ENCODE results near the gene COA8. TPM values are rescaled to one million over a fixed set of nuclear protein-coding genes. Genes with fewer than 3 reads are reported as not detected.
"Not testable (repeated sequence)": the region's sequence is repeated elsewhere in the genome, so short reads cannot be mapped to it uniquely, and the experiment has no call there.

The COA8 gene
- total and polyA plus RNA-seq, 2 of the 13 experiments (the other 11 are each of a cell fraction or from before 2014, with no cell fraction given): 10.9 to 25.1 TPM

DNA sequence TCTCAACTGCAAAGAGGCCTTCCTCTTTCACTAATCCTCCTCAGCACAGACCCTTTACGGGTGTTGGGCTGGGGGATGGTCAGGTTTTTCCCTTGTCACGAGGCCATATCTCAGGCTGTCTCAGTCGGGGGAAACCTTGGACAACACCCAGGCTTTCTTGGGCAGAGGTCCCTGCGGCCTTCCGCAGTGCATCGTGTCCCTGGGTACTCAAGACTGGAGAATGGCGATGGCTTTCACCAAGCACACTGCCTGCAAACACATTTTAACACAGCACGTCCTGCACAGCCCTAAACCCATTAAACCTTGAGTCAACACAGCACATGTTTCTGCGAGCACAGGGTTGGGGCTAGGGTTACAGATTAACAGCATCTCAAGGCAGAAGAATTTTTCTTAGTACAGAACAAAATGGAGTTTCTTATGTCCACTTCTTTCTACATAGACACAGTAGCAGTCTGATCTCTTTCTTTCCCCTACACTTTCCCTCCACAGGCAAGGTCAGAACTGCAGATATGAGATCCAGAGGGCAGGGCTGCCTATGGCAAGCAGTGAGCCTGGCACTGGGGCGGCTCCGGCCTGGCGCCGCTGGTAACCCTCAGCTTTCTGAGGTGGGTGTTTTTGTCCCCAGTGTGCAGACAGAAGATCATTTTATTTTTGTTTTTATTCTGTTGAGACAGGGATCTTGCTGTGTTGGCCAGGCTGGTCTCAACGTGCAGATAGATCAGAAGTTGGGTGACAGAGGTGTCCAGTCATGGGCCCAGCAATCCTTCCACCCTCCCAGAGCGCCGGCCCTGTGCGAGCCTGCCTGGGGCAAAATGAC lies 37.1 kb upstream of the COA8 start (continued):
- TF ChIP-seq, protein P1, sequence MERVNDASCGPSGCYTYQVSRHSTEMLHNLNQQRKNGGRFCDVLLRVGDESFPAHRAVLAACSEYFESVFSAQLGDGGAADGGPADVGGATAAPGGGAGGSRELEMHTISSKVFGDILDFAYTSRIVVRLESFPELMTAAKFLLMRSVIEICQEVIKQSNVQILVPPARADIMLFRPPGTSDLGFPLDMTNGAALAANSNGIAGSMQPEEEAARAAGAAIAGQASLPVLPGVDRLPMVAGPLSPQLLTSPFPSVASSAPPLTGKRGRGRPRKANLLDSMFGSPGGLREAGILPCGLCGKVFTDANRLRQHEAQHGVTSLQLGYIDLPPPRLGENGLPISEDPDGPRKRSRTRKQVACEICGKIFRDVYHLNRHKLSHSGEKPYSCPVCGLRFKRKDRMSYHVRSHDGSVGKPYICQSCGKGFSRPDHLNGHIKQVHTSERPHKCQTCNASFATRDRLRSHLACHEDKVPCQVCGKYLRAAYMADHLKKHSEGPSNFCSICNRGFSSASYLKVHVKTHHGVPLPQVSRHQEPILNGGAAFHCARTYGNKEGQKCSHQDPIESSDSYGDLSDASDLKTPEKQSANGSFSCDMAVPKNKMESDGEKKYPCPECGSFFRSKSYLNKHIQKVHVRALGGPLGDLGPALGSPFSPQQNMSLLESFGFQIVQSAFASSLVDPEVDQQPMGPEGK (CRISPR knock-in tag; IDR thresholded peaks at IDR 0.05): 0 out of 2 replicates have a peak, but pooled peaks have one; percentile 16
- TF ChIP-seq CEBPG (CRISPR knock-in tag; IDR thresholded peaks at IDR 0.05): 0 out of 2 replicates have a peak, but pooled peaks have one; percentile 20
- TF ChIP-seq SAP130 (CRISPR knock-in tag; IDR thresholded peaks at IDR 0.05; ENCODE audit: low read depth): peak; percentile 74
- TF ChIP-seq, protein P2, sequence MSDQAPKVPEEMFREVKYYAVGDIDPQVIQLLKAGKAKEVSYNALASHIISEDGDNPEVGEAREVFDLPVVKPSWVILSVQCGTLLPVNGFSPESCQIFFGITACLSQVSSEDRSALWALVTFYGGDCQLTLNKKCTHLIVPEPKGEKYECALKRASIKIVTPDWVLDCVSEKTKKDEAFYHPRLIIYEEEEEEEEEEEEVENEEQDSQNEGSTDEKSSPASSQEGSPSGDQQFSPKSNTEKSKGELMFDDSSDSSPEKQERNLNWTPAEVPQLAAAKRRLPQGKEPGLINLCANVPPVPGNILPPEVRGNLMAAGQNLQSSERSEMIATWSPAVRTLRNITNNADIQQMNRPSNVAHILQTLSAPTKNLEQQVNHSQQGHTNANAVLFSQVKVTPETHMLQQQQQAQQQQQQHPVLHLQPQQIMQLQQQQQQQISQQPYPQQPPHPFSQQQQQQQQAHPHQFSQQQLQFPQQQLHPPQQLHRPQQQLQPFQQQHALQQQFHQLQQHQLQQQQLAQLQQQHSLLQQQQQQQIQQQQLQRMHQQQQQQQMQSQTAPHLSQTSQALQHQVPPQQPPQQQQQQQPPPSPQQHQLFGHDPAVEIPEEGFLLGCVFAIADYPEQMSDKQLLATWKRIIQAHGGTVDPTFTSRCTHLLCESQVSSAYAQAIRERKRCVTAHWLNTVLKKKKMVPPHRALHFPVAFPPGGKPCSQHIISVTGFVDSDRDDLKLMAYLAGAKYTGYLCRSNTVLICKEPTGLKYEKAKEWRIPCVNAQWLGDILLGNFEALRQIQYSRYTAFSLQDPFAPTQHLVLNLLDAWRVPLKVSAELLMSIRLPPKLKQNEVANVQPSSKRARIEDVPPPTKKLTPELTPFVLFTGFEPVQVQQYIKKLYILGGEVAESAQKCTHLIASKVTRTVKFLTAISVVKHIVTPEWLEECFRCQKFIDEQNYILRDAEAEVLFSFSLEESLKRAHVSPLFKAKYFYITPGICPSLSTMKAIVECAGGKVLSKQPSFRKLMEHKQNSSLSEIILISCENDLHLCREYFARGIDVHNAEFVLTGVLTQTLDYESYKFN (CRISPR knock-in tag; conservative IDR thresholded peaks at IDR 0.05): peak; percentile 76
- peak; percentile 77; the same call in 1 of the 2 replicates for TF ChIP-seq TARDBP (CRISPR knock-in tag; IDR thresholded peaks at IDR 0.05)
- TF ChIP-seq, protein P3, sequence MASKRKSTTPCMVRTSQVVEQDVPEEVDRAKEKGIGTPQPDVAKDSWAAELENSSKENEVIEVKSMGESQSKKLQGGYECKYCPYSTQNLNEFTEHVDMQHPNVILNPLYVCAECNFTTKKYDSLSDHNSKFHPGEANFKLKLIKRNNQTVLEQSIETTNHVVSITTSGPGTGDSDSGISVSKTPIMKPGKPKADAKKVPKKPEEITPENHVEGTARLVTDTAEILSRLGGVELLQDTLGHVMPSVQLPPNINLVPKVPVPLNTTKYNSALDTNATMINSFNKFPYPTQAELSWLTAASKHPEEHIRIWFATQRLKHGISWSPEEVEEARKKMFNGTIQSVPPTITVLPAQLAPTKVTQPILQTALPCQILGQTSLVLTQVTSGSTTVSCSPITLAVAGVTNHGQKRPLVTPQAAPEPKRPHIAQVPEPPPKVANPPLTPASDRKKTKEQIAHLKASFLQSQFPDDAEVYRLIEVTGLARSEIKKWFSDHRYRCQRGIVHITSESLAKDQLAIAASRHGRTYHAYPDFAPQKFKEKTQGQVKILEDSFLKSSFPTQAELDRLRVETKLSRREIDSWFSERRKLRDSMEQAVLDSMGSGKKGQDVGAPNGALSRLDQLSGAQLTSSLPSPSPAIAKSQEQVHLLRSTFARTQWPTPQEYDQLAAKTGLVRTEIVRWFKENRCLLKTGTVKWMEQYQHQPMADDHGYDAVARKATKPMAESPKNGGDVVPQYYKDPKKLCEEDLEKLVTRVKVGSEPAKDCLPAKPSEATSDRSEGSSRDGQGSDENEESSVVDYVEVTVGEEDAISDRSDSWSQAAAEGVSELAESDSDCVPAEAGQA (IDR thresholded peaks at IDR 0.05; ENCODE audit: low read depth): not testable (repeated sequence)
- TF ChIP-seq, protein P3 (CRISPR knock-in tag; IDR thresholded peaks at IDR 0.05; ENCODE audit: borderline replicate concordance): 0 out of 2 replicates have a peak, but pooled peaks have one; percentile 57
- peak; percentile 43; the same call in 1 of the 2 replicates for TF ChIP-seq KDM2A (CRISPR knock-in tag; IDR thresholded peaks at IDR 0.05; ENCODE audit: borderline replicate concordance, low read depth)
- TF ChIP-seq ZNF34 (CRISPR knock-in tag; IDR thresholded peaks at IDR 0.05; ENCODE audit: borderline replicate concordance): 0 out of 2 replicates have a peak, but pooled peaks have one; percentile 40
- peak; percentile 50; the same call in 1 of the 2 replicates for TF ChIP-seq KLF12 (CRISPR knock-in tag; IDR thresholded peaks at IDR 0.05; ENCODE audit: borderline replicate concordance)
- TF ChIP-seq, protein P4, sequence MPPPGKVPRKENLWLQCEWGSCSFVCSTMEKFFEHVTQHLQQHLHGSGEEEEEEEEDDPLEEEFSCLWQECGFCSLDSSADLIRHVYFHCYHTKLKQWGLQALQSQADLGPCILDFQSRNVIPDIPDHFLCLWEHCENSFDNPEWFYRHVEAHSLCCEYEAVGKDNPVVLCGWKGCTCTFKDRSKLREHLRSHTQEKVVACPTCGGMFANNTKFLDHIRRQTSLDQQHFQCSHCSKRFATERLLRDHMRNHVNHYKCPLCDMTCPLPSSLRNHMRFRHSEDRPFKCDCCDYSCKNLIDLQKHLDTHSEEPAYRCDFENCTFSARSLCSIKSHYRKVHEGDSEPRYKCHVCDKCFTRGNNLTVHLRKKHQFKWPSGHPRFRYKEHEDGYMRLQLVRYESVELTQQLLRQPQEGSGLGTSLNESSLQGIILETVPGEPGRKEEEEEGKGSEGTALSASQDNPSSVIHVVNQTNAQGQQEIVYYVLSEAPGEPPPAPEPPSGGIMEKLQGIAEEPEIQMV (CRISPR knock-in tag; IDR thresholded peaks at IDR 0.05; ENCODE audit: low read depth): 0 out of 2 replicates have a peak, but pooled peaks have one; percentile 27
- TF ChIP-seq, protein P5, sequence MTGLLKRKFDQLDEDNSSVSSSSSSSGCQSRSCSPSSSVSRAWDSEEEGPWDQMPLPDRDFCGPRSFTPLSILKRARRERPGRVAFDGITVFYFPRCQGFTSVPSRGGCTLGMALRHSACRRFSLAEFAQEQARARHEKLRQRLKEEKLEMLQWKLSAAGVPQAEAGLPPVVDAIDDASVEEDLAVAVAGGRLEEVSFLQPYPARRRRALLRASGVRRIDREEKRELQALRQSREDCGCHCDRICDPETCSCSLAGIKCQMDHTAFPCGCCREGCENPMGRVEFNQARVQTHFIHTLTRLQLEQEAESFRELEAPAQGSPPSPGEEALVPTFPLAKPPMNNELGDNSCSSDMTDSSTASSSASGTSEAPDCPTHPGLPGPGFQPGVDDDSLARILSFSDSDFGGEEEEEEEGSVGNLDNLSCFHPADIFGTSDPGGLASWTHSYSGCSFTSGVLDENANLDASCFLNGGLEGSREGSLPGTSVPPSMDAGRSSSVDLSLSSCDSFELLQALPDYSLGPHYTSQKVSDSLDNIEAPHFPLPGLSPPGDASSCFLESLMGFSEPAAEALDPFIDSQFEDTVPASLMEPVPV (CRISPR knock-in tag; IDR thresholded peaks at IDR 0.05): 0 out of 2 replicates have a peak, but pooled peaks have one; percentile 47

Measured in HepG2 (cell line).